Adrenal gland (tissue), 5 donors: ENCODE results near the gene SERP2.

ENCODE experiments used
- CTCF ChIP-seq, 6 experiments: fragments of 450-650 bp in 4 of 6; fragments of 200-600 bp in 2 of 6; sonication (generic) in 1 of 6; IDR thresholded peaks; 1 replicate in 5 of 6; 2 replicates in 1 of 6; pipeline versions ENCODE4 v1.5.1 to v1.8.0; 2016 to 2021; ENCODE audit warnings: antibody characterized with exemption in 6 of 6, mild to moderate bottlenecking in 2 of 6, moderate library complexity in 1 of 6
- POLR2A ChIP-seq, 2 donors: fragments of 450-650 bp; IDR thresholded peaks; one replicate each; pipeline ENCODE4 v1.6.1; 2017; ENCODE audit warnings: antibody characterized with exemption in 2 of 2, mild to moderate bottlenecking in 2 of 2, moderate library complexity in 1 of 2
- donor health status: DM: no; HTN: no; CAD: no.

GRCh38 chr13:44355621-44356020 is 18.0 kb upstream of the SERP2 start:
- TF ChIP-seq POLR2A (IDR thresholded peaks at IDR 0.05) (no peak), CTCF (IDR thresholded peaks at IDR 0.05) (no peak)
